Measurements from ENCODE around the gene MBP. TPM values are rescaled to one million over a fixed set of nuclear protein-coding genes. Genes with fewer than 3 reads are reported as not detected.

The MBP gene
- total and polyA plus RNA-seq, 2 of the 4 experiments (the other 2 are of a cell fraction): 0.72 to 0.90 TPM

- Histone ChIP-seq H3K56ac (ENCODE audit: extremely low read depth, insufficient read depth, low read length) (no peak overlapping the region), H2BK15ac (ENCODE audit: low read depth, low read length) (no peak overlapping the region), H3K14ac (replicated peaks; ENCODE audit: low read depth, low read length) (no peak overlapping the region), H3K4me1 (ENCODE audit: control insufficient read depth, insufficient read depth, low read length) (no peaks in the 10 kb centered on the region), H2AK5ac (ENCODE audit: low read depth, low read length) (no peak overlapping the region), H2AK9ac (replicated peaks; ENCODE audit: low read depth, low read length, poor library complexity) (no peak overlapping the region), H2BK120ac (ENCODE audit: low read depth, low read length) (no peak overlapping the region), H3K27ac (ENCODE audit: insufficient read depth, low read length) (no peak overlapping the region), H4K91ac (ENCODE audit: insufficient read depth, low read depth, low read length) (no peak overlapping the region), H3K36me3 (ENCODE audit: control insufficient read depth, insufficient read depth, low read length) (no peaks in the 10 kb centered on the region), H4K8ac (ENCODE audit: low read depth in 2 of 2, low read length in 2 of 2) (no peak overlapping the region), H3K9me1 (ENCODE audit: insufficient read depth, low read length) (no peaks in the 10 kb centered on the region), H3K23ac (ENCODE audit: low read depth, low read length) (no peak overlapping the region), H3K4ac (ENCODE audit: low read depth, low read length) (no peak overlapping the region), H2BK20ac (ENCODE audit: low read depth, low read length) (no peak overlapping the region), H3K79me1 (ENCODE audit: low read depth in 1 of 2, low read length in 2 of 2) (no peaks in the 10 kb centered on the region), H2AFZ (replicated peaks; ENCODE audit: low read length, poor library complexity) (no peak overlapping the region), H3K27me3 (ENCODE audit: control insufficient read depth, insufficient read depth, low read length) (no peaks in the 10 kb centered on the region; the same call in 1 of the 2 replicates), H4K5ac (ENCODE audit: low read depth, low read length) (no peak overlapping the region), H3K18ac (ENCODE audit: low read depth, low read length) (no peak overlapping the region), H3K9ac (ENCODE audit: low read depth, low read length) (no peak overlapping the region), H3K9me3 (ENCODE audit: control insufficient read depth, insufficient read depth, low read length) (no peaks in the 10 kb centered on the region), H2BK5ac (ENCODE audit: low read depth, low read length, poor library complexity, severe bottlenecking) (no peak overlapping the region), H3K4me2 (ENCODE audit: low read depth, low read length) (no peak overlapping the region), H3K4me3 (ENCODE audit: insufficient read depth, low read depth, low read length) (no peak overlapping the region), H4K20me1 (ENCODE audit: insufficient read depth, low read length) (no peaks in the 10 kb centered on the region)
- in situ Hi-C loops (cut with MboI; ENCODE audit: low sequenced_read_pairs): no loop called here
- ChIA-PET POLR2A (ENCODE audit: unreplicated experiment) (no interaction called here), CTCF (no interaction called here)
- BruUV-seq (replicated peaks): no TSS peak
- dilution Hi-C loops (cut with HindIII; ENCODE audit: low sequenced_read_pairs, unreplicated experiment): no loop called here
- TF ChIP-seq RCOR1 (IDR thresholded peaks at IDR 0.05; ENCODE audit: insufficient replicate concordance, low read length): no peak
- no peak for TF ChIP-seq FOS (IDR thresholded peaks at IDR 0.05; ENCODE audit: low read depth, low read length)
- TF ChIP-seq RFX5 (IDR thresholded peaks at IDR 0.05; ENCODE audit: low read depth, low read length): no peak
- no peak for TF ChIP-seq MXI1 (IDR thresholded peaks at IDR 0.05; ENCODE audit: borderline replicate concordance, low read depth, low read length)
- TF ChIP-seq BHLHE40 (IDR thresholded peaks at IDR 0.05; ENCODE audit: low read depth, low read length): no peak; the same call in 1 of the 2 replicates
- no peak for TF ChIP-seq SMC3 (IDR thresholded peaks at IDR 0.05; ENCODE audit: low read depth, low read length)
- no peak for TF ChIP-seq RAD21 (IDR thresholded peaks at IDR 0.05; ENCODE audit: low read length)
- no peak for TF ChIP-seq MAFK (IDR thresholded peaks at IDR 0.05; ENCODE audit: low read depth, low read length)
- TF ChIP-seq CTCF (conservative IDR thresholded peaks at IDR 0.05; ENCODE audit: low read depth, low read length): no peak
- ATAC-seq (ENCODE audit: low read depth) (0 out of 2 replicates have a peak, but pooled peaks have one; percentile 21), DNase-seq (peak; percentile 33)
- intact Hi-C loops (cut with micrococcal nuclease): no loop called here
- 87% methylated on average over 22 of the region's 27 CpGs; no CpG with 5 or more reads in 1 of the 2 experiments for WGBS, 2 experiments (ENCODE audit: extremely low coverage in 2 of 2, insufficient read length in 1 of 2)
Observed at GRCh38 chr18:77043541-77044280, 88.9 kb downstream of the MBP start.

Measured in IMR-90 (cell line).